Hematopoietic multipotent progenitor cell treated with erythropoietin and hydrocortisone succinate and interleukin-3 and kit ligand, for 17 days (in vitro differentiated cells): Measurements from ENCODE around the gene PKP2.

ENCODE experiments used
- DNase-seq: peaks from one replicate; pipeline ENCODE4 v3.0.0-alpha.2; 2015; ENCODE audit warnings: low spot score

Gene PKP2

GRCh38 chr12:32896432-32897280, at the start of gene PKP2:
TSS of gene PKP2 (minus strand) at chr12:32896777. CDS start at chr12:32896731, 46 bp downstream.
- no peak for DNase-seq

GRCh38 chr12:32944195-32944594, 47.6 kb upstream of the PKP2 start:
- no peak for DNase-seq

- no peak for DNase-seq
Observed at GRCh38 chr12:32939801-32940200, 43.2 kb upstream of the PKP2 start.

GRCh38 chr12:32926963-32927362, 30.4 kb upstream of the PKP2 start:
- DNase-seq, result no peak

DNA sequence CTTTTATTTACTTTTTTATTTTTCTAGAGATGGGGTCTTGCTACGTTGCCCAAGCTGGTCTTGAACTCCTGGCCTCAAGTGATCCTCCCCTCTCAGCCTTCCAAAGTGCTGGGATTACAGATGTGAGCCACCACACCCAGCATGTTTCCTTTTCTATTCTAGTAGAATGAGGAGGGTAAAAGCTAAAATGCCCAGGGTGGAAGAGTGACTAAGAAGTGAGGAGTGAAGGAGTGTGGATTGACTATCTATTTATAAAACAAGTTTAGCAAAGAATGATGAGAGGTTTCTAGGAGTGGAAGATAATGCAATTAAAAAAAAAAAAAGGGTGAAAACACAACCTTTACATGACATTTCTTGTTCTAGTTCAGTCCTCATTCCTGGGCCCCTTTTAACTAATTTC, 29.8 kb upstream of the PKP2 start:
- DNase-seq, result no peak

DNA sequence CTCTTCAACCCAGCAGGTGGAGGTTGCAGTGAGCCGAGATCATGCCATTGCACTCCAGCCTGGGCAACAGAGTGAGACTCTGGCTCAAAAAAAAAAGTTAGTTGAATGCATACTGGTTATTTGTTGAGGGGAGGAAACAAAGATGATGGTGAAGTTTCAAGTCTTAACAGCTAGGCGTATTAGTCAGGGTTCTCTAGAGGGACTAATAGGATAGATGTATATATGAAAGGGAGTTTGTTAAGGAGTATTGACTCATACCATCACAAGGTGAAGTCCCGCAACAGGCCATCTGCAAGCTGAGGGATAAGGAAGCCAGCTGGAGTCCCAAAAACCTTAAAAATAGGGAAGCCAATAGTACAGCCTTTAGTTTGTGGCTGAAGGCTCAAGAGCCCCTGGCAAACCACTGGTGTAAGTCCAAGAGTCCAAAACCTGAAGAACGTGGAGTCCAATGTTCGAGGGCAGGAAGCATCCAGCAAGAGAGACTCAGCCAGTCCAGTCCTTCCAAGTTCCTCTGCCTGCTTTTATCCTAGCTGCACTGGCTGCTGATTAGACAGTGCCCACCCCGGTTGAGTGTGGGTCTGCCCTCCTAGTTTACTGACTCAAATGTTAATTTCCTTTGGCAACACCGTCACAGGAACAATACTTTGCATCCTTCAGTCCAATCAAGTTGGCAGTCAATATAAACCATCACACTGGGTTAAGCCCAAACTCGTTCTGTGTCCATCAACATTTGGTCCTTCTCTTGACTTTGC, 26.1 kb upstream of the PKP2 start:
- DNase-seq, result no peak

DNA sequence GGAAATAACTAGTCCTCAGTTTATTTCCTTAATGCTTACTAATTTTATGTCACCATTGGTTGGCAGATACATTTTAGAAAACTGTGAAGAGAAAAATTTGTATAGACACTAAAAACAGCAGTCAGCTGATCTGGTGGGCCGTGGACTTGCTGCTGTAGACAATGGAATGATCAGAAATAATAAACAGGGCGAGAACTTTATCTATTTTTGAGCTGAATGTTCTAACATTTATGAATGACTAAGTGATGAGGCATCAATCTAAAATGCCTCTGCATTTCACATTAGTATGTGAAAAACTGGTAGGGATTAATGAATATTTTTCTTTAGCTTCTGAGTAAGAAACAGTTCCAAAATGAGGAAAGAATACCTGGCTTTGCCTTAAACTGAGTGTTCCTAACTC, 24.8 kb upstream of the PKP2 start:
- no peak for DNase-seq

DNA sequence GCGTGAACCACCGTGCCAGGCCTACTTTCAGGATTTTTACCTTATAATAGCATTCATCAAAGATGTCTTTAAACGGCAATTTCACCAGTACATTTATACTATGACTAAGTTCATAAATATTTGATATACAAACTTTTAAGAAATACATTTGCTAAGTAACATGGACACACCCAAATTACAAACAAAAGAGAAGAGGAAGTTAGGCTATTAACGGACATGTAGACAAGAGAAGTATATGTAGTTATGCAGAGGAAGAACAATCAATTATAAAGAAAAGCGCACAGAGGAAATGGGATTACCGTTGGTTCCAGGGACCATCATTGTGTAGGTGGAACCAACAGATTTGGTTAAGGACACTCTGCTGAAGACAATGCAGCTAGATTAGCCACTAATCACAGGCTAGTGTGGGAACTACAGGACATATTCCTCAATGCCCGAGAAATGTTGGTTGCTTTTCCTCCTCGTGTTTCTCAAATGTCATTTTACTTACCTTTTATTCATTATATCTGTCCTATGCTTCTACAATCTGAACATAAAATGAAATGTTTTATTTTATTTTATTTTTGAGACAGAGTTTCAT, 24.0 kb upstream of the PKP2 start:
- no peak for DNase-seq

GRCh38 chr12:32918890-32919801, 22.6 kb upstream of the PKP2 start:
- no peak for DNase-seq

DNA sequence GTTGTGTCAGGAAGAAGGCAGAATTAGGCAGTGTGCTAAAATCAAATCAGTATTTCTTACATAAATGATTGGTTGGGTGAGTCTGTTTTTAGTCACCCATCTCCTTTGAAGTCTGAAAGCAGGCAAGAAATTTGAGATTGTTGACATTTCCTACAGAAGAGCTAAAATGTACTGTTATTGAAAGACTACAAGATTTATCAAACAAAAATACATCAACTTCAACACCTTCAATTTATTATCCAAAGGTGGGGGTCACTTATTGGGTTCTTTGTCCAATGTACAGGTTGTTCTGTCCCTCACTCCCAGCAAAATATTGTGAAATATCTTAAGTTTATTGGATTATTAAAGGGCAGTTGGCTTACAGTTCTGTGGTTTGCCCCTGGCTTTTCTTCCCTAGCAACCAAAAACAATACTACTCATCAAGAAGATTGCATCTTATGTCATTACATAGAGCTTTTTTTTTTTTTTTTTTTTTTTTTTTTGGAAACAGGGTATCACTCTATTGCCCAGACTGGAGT, 20.6 kb upstream of the PKP2 start:
- no peak for DNase-seq

GRCh38 chr12:32907898-32908476, 11.4 kb upstream of the PKP2 start:
- DNase-seq, result no peak

GRCh38 chr12:32907166-32907565, 10.6 kb upstream of the PKP2 start:
- DNase-seq, result no peak

GRCh38 chr12:32906399-32907165, 10.0 kb upstream of the PKP2 start:
- DNase-seq, result no peak

- DNase-seq, result no peak
Observed at GRCh38 chr12:32903763-32904162, 7.2 kb upstream of the PKP2 start.

DNA sequence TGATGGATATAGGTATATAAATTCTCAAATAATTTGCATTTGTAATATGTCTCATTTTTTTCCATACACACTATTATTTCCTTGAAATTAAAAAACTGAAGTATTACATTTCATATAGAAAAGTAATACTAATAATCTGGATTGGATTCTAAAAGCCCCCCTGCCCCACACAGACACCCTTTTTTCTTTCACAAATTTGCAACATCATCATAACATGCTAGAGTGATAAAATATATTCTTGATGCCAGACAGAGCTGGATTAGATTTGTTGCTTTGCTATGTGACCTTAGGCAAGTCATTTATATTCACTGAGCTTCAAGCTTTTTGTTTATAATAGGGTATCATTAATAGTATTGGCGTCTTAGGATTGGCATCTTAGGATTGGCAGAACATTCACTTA, 6.7 kb upstream of the PKP2 start:
- DNase-seq, result no peak

DNA sequence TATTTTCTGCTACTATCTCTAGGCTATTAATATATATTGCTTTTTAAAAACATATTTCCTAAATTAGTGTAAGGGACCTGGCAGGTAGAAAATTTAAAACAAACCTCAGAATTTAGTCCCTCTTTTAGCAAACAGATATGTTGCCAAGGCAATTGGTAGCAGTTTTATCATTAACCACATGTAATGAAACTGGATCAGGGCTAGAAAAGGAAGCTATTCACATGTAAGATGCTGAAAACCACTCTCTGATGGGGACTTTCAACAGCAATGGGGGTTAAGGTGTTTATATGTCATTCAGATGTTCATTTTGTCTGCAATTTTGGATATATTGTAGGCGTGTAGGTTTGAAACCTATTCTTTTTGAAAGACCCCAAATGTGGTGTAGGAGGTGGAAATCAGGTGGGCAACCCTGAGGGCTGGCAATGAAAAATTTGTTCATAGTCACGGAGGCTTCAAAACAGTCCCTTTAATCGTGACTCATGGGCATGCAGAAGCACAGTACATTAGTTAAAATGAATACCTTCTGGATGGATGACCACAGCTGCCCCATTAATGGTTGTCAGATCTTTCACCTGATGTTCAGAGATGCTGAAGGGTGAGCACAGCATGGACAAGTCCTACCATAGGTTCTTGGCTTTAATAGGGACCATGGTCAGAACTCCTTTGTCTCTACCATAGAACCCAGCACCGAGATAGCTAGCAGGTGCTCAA, 5.9 kb upstream of the PKP2 start:
- DNase-seq, result no peak

- no peak for DNase-seq
Observed at GRCh38 chr12:32901553-32901952, 5.0 kb upstream of the PKP2 start.

GRCh38 chr12:32897687-32898573, 1.4 kb upstream of the PKP2 start:
- DNase-seq, result no peak

DNA sequence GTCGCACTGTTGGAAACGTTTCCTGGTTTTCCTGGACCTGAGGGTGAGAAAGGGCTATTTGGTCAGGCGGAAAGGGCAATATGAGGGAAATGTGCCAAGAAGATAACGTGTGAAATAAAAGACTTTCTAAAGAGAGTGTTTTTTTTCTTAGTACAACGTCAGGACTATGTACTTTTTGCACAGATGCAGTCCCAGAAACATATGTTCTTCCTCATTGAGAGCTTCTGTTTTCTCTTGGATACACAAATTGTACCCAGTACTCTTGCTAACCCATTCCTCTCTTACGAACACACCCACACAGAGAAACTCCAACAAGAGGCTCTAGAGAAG, 669 bp upstream of the PKP2 start:
- DNase-seq, result no peak
